NCI-H774 (cell line): ENCODE data around the gene SNAP47.

Experiments
- DNase-seq: peaks from one replicate; lab custom pipeline; 2025; lab: John Stamatoyannopoulos, UW

Gene SNAP47

GRCh38 chr1:227797625-227798024 lies 62.4 kb downstream of the SNAP47 start:
- no peak for DNase-seq

- DNase-seq, result no peak
Observed at GRCh38 chr1:227798078-227798802, 63.0 kb downstream of the SNAP47 start.

- no peak for DNase-seq
Observed at GRCh38 chr1:227799756-227800155, 64.5 kb downstream of the SNAP47 start.

GRCh38 chr1:227803933-227804332 lies 68.7 kb downstream of the SNAP47 start:
- no peak for DNase-seq

GRCh38 chr1:227805606-227806197 lies 70.5 kb downstream of the SNAP47 start:
- DNase-seq, result no peak

GRCh38 chr1:227808566-227808965 lies 73.3 kb downstream of the SNAP47 start:
- DNase-seq, result no peak

GRCh38 chr1:227809026-227809425 lies 73.8 kb downstream of the SNAP47 start:
- no peak for DNase-seq

GRCh38 chr1:227813962-227814361 lies 78.7 kb downstream of the SNAP47 start:
- DNase-seq, result no peak

GRCh38 chr1:227815468-227816409 lies 80.5 kb downstream of the SNAP47 start, which contains the start of gene PRSS38:
PRSS38 (plus strand) TSS chr1:227815675; CDS start chr1:227815717, 42 bp downstream.
- no peak for DNase-seq

- DNase-seq, result no peak
Observed at GRCh38 chr1:227816750-227817446, 81.7 kb downstream of the SNAP47 start.

GRCh38 chr1:227823537-227823936 lies 88.3 kb downstream of the SNAP47 start:
- DNase-seq, result no peak

- DNase-seq, result no peak
Observed at GRCh38 chr1:227824204-227824603, 89.0 kb downstream of the SNAP47 start.

GRCh38 chr1:227828786-227829185 lies 93.6 kb downstream of the SNAP47 start:
- DNase-seq, result no peak
